ENCODE measurements around the gene ATP4B. TPM values are rescaled to one million over a fixed set of nuclear protein-coding genes. Genes with fewer than 3 reads are reported as not detected.

The ATP4B gene
- total and polyA plus RNA-seq, 2 of the 8 experiments (the other 6 are each of a cell fraction or from before 2014, with no cell fraction given), result 0.05 TPM; not detected in 1

DNA sequence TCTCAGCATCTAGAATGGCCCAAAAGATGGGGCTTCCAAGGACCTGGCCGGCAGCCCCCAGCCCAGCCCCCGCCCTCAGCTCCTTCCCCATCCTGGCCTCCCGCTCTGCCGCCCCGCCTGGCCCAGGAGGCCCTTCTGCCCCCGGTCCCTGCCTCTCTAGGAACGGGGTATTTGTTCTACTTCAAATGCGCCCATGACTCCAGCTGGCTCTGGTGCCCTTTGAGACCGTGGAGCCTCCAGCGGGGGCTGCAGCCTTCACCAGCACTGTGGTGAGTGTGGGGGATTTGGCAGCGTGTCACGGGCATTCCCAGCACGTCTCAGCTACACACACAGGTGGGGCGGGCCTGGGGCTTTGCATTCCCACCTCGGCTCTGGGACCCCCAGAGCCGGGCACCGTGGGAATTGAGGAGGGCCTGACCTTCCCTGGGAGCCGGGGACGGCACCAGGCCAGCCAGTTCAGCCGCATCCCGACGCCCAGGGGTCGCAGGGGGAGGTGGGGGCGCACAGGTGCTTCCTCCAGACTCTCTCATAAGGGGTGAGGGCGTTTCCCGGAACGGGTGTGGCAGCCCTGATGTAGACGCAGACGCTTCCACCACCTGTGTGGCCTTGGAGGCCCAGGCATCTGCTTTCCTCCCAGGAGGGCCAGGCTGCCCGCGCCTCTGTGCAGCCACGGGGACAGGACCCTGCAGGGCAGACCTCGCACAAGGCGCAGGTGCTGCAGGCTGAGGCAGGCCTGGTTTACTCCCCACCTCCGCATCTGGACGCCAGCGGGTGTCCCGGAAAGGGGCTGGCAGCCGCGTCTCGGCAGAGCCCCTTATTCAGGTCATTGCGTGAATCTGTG is 947 bp downstream of the ATP4B start:
- ChIA-PET POLR2A (ENCODE audit: partially characterized antibody) (no interaction called here), CTCF (ENCODE audit: partially characterized antibody) (interaction anchor here (1.1 to 1.5 kb wide), 3 partner anchors 8 to 67 kb away, joined by 3 to 6 read pairs (median 3); no protein-coding TSS in a partner anchor)
- H3K36me3 ChIP-seq (ENCODE audit: control insufficient read depth in 2 of 4, insufficient read depth in 4 of 4, low read length in 3 of 4), result no peaks in the 10 kb centered on the region
- DNase-seq (ENCODE audit: low read depth in 1 of 2, low spot score in 2 of 2) (no peak), FAIRE-seq (no peak)
- no peak overlapping the region for H2BK12ac ChIP-seq (ENCODE audit: low read depth, low read length)
- no peaks in the 10 kb centered on the region for H3K4me1 ChIP-seq (replicated peaks in 1 of 4; ENCODE audit: control insufficient read depth in 3 of 4, insufficient read depth in 4 of 4, low read length in 3 of 4)
- H4K20me1 ChIP-seq (replicated peaks in 1 of 2; ENCODE audit: control insufficient read depth in 1 of 2, insufficient read depth in 2 of 2, low read length in 2 of 2), result no peaks in the 10 kb centered on the region
- H4K5ac ChIP-seq (ENCODE audit: insufficient read length, low read depth, low read length), result no peak overlapping the region
- no peak overlapping the region for H4K91ac ChIP-seq (replicated peaks; ENCODE audit: insufficient read length, low read length)
- H2BK120ac ChIP-seq (replicated peaks; ENCODE audit: low read depth, low read length), result no peak overlapping the region
- H3K4me2 ChIP-seq (ENCODE audit: insufficient read depth in 1 of 2, low read depth in 2 of 2, low read length in 2 of 2), result no peak overlapping the region
- H3K9me3 ChIP-seq (ENCODE audit: insufficient read depth in 2 of 2, low read depth in 1 of 2, low read length in 1 of 2), result no peaks in the 10 kb centered on the region
- no peak overlapping the region for H3K4ac ChIP-seq (replicated peaks; ENCODE audit: insufficient read length, low read depth, low read length)
- no peak overlapping the region for H3K56ac ChIP-seq (replicated peaks; ENCODE audit: insufficient read length, low read depth, low read length)
- H3K79me2 ChIP-seq (ENCODE audit: control insufficient read depth in 1 of 2, insufficient read depth in 2 of 2, low read length in 2 of 2), result no peaks in the 10 kb centered on the region
- no peak overlapping the region for H3K9ac ChIP-seq (replicated peaks in 1 of 4; ENCODE audit: extremely low read depth in 1 of 4, low read depth in 3 of 4, low read length in 3 of 4)
- H3K23me2 ChIP-seq (ENCODE audit: low read depth, low read length), result no peaks in the 10 kb centered on the region
- no peak overlapping the region for H3K4me3 ChIP-seq (ENCODE audit: extremely low read depth in 1 of 4, insufficient read depth in 2 of 4, low read depth in 3 of 4, low read length in 4 of 4)
- H4K8ac ChIP-seq (ENCODE audit: extremely low read depth, insufficient read depth, low read length), result no peak overlapping the region
- 96% methylated on average over 40 of the region's 42 CpGs; no CpG with 5 or more reads in 1 of the 2 experiments for WGBS, 2 experiments (ENCODE audit: extremely low coverage in 1 of 2, insufficient coverage in 1 of 2, insufficient read length in 1 of 2, insufficient replicate concordance in 2 of 2, low coverage in 1 of 2, low lambda C conversion rate in 2 of 2, missing lambda C conversion rate in 1 of 2)
- H2AFZ ChIP-seq (ENCODE audit: low read length), result no peak overlapping the region
- no peak overlapping the region for H2AK5ac ChIP-seq (ENCODE audit: low read depth, low read length)
- no peak overlapping the region for H3K14ac ChIP-seq (ENCODE audit: insufficient read length)
- H2BK15ac ChIP-seq (ENCODE audit: low read length), result no peak overlapping the region
- H3K18ac ChIP-seq (ENCODE audit: extremely low read depth, low read length), result no peak overlapping the region
- H3K27ac ChIP-seq (ENCODE audit: low read depth, low read length), result no peak overlapping the region
- H3K27me3 ChIP-seq (replicated peaks in 1 of 4; ENCODE audit: control insufficient read depth in 3 of 4, extremely low read depth in 1 of 4, insufficient read depth in 3 of 4, low read length in 3 of 4), result no peaks in the 10 kb centered on the region
- no peak overlapping the region for H3K23ac ChIP-seq (ENCODE audit: insufficient read length)
- no peak overlapping the region; the same call in 1 of the 2 replicates for H2BK5ac ChIP-seq (ENCODE audit: low read depth, low read length)
- no peak overlapping the region for H2BK20ac ChIP-seq (ENCODE audit: low read length)
- H3K79me1 ChIP-seq (ENCODE audit: low read depth, low read length), result no peaks in the 10 kb centered on the region

Measured in H1 (cell line).